ENCODE results near the gene PTK6.
A peak's percentile ranks its signal among the peaks of the same experiment; 100 is the strongest.

The PTK6 gene

GRCh38 chr20:63542696-63543095 lies 5.5 kb upstream of the PTK6 start:
- no peak for DNase-seq

- DNase-seq: no peak
These were observed 4.9 kb upstream of the PTK6 start for GRCh38 chr20:63542031-63542559.

GRCh38 chr20:63541371-63541770 lies 4.2 kb upstream of the PTK6 start:
- no peak for DNase-seq

- DNase-seq: no peak
These were observed 3.4 kb upstream of the PTK6 start for GRCh38 chr20:63540417-63541186.

GRCh38 chr20:63539441-63540370 lies 2.5 kb upstream of the PTK6 start:
- no peak for DNase-seq

- DNase-seq: no peak
These were observed 1.9 kb upstream of the PTK6 start for GRCh38 chr20:63539092-63539430.

- peak; percentile 37 for DNase-seq
These were observed 1.3 kb upstream of the PTK6 start for GRCh38 chr20:63538204-63539091.

- DNase-seq: peak; percentile 92
These were observed 488 bp upstream of the PTK6 start for GRCh38 chr20:63537525-63538203.

GRCh38 chr20:63536241-63536977 lies 767 bp downstream of the PTK6 start:
- no peak for DNase-seq

GRCh38 chr20:63534831-63535651 lies 2.1 kb downstream of the PTK6 start:
- no peak for DNase-seq

GRCh38 chr20:63534427-63534830 lies 2.7 kb downstream of the PTK6 start:
- DNase-seq: no peak

- no peak for DNase-seq
These were observed 3.2 kb downstream of the PTK6 start for GRCh38 chr20:63533871-63534393.

- DNase-seq: no peak
These were observed 3.8 kb downstream of the PTK6 start for GRCh38 chr20:63533388-63533787.

- DNase-seq: no peak
These were observed 4.7 kb downstream of the PTK6 start for GRCh38 chr20:63532449-63532971.

GRCh38 chr20:63531686-63532448 lies 5.3 kb downstream of the PTK6 start:
- DNase-seq: no peak

GRCh38 chr20:63530788-63531160 lies 6.4 kb downstream of the PTK6 start:
- no peak for DNase-seq

GRCh38 chr20:63529861-63530787 lies 7.1 kb downstream of the PTK6 start:
- no peak for DNase-seq

Measured in stimulated activated CD4-positive, alpha-beta T cell treated with anti-CD3 and anti-CD28 coated beads, Interleukin-4, amount 100 ng/mL, for 1 hour (primary cell).